ENCODE data around the gene FAM163B.
A peak's percentile ranks its signal among the peaks of the same experiment; 100 is the strongest.

Gene FAM163B

GRCh38 chr9:133534346-133535291 is 74.6 kb downstream of the FAM163B start, which contains the start of gene ADAMTSL2:
ADAMTSL2 (plus strand) TSS chr9:133534704; CDS start chr9:133536713, 2,009 bp downstream.
- peak; percentile 69 for DNase-seq (ENCODE audit: low spot score)
- TF ChIP-seq CTCF (IDR thresholded peaks at IDR 0.05; ENCODE audit: extremely low read depth, insufficient read depth, missing control alignments) = no peak
- in situ Hi-C loops (cut with MboI; ENCODE audit: low pct_unique_long_range_greater_than_20kb, low sequenced_read_pairs, unreplicated experiment) = loop anchor here (25.0 kb wide), 2 partner anchors 203 to 478 kb away; partner anchors contain the start of gene SARDH

- no peak for TF ChIP-seq CTCF (IDR thresholded peaks at IDR 0.05; ENCODE audit: extremely low read depth, insufficient read depth, missing control alignments)
- DNase-seq (ENCODE audit: low spot score) = peak; percentile 30
- in situ Hi-C loops (cut with MboI; ENCODE audit: low pct_unique_long_range_greater_than_20kb, low sequenced_read_pairs, unreplicated experiment) = loop anchor here (25.0 kb wide), 2 partner anchors 203 to 478 kb away; partner anchors contain the start of gene SARDH
Observed at GRCh38 chr9:133533857-133534256, 75.3 kb downstream of the FAM163B start.

GRCh38 chr9:133532937-133533668 is 76.1 kb downstream of the FAM163B start:
- DNase-seq (ENCODE audit: low spot score) = peak; percentile 82
- in situ Hi-C loops (cut with MboI; ENCODE audit: low pct_unique_long_range_greater_than_20kb, low sequenced_read_pairs, unreplicated experiment) = loop anchor here (25.0 kb wide), 2 partner anchors 204 to 479 kb away; partner anchors contain the start of gene SARDH
- TF ChIP-seq CTCF (IDR thresholded peaks at IDR 0.05; ENCODE audit: extremely low read depth, insufficient read depth, missing control alignments) = peak; percentile 77

- TF ChIP-seq CTCF (IDR thresholded peaks at IDR 0.05; ENCODE audit: extremely low read depth, insufficient read depth, missing control alignments) = no peak
- in situ Hi-C loops (cut with MboI; ENCODE audit: low pct_unique_long_range_greater_than_20kb, low sequenced_read_pairs, unreplicated experiment) = loop anchor here (25.0 kb wide), 2 partner anchors 206 to 481 kb away; partner anchors contain the start of gene SARDH
- no peak for DNase-seq (ENCODE audit: low spot score)
Observed at GRCh38 chr9:133531293-133531692, 77.9 kb downstream of the FAM163B start.

- no peak for DNase-seq (ENCODE audit: low spot score)
- in situ Hi-C loops (cut with MboI; ENCODE audit: low pct_unique_long_range_greater_than_20kb, low sequenced_read_pairs, unreplicated experiment) = loop anchor here (25.0 kb wide), 2 partner anchors 207 to 482 kb away; partner anchors contain the start of gene SARDH
- TF ChIP-seq CTCF (IDR thresholded peaks at IDR 0.05; ENCODE audit: extremely low read depth, insufficient read depth, missing control alignments) = no peak
Observed at GRCh38 chr9:133529874-133530273, 79.3 kb downstream of the FAM163B start.

- in situ Hi-C loops (cut with MboI; ENCODE audit: low pct_unique_long_range_greater_than_20kb, low sequenced_read_pairs, unreplicated experiment) = loop anchor here (25.0 kb wide), 2 partner anchors 208 to 483 kb away; partner anchors contain the start of gene SARDH
- no peak for DNase-seq (ENCODE audit: low spot score)
Observed at GRCh38 chr9:133529457-133529856, 79.7 kb downstream of the FAM163B start.

More at GRCh38 chr9:133529457-133529856, 79.7 kb downstream of the FAM163B start:
- TF ChIP-seq CTCF (IDR thresholded peaks at IDR 0.05; ENCODE audit: extremely low read depth, insufficient read depth, missing control alignments) = no peak
